K562 (cell line): ENCODE results near the gene PRR30. TPM values are rescaled to one million over a fixed set of nuclear protein-coding genes. Genes with fewer than 3 reads are reported as not detected.

Source experiments
- ARID1B ChIP-seq: fragments of 450-650 bp; IDR thresholded peaks from 2 replicates; pipeline ENCODE4 v1.6.1; 2016; ENCODE audit warnings: antibody characterized with exemption, mild to moderate bottlenecking, inconsistent platforms
- BRCA1 ChIP-seq, 2 experiments: fragments of 450-650 bp in 1 of 2; sonication (generic) in 1 of 2; formaldehyde crosslinking in 1 of 2; IDR thresholded peaks; 2 replicates each; pipeline versions ENCODE4 v1.5.0 to v1.6.1; 2017 to 2020; ENCODE audit warnings: mild to moderate bottlenecking in 1 of 2, missing genetic modification reagents in 1 of 2
- CHD4 ChIP-seq: fragments of 200-600 bp; sonication (generic); IDR thresholded peaks from 3 replicates; pipeline ENCODE4 v1.6.1; 2012; ENCODE audit warnings: low read depth, mild to moderate bottlenecking, mixed read lengths, low read length, inconsistent platforms; ENCODE audit not compliant: insufficient read depth, insufficient replicate concordance, poor library complexity, severe bottlenecking
- ELF2 ChIP-seq: fragments of 250-450 bp; sonication (Bioruptor Pico); IDR thresholded peaks from 2 replicates; pipeline ENCODE4 v1.5.0; 2021; ENCODE audit warnings: mild to moderate bottlenecking
- EZH2 ChIP-seq: IDR thresholded peaks from 2 replicates; pipeline ENCODE4 v1.6.1; 2012; ENCODE audit warnings: low read depth, mild to moderate bottlenecking, inconsistent platforms, low read length, borderline replicate concordance
- JUND ChIP-seq, 2 experiments: IDR thresholded peaks; 2 replicates in 1 of 2; 3 replicates in 1 of 2; pipeline ENCODE4 v1.6.1; 2011; ENCODE audit warnings: borderline replicate concordance in 2 of 2, low read depth in 2 of 2, low read length in 2 of 2, improper control_type of control experiment in 1 of 2, missing biosample characterization in 1 of 2, missing genetic modification characterization in 1 of 2, missing genetic modification reagents in 1 of 2
- LCOR ChIP-seq: sonication (generic); formaldehyde crosslinking; IDR thresholded peaks from 2 replicates; pipeline ENCODE4 v1.8.0; 2022; ENCODE audit warnings: mild to moderate bottlenecking, missing genetic modification reagents
- MTA3 ChIP-seq: fragments of 450-650 bp; formaldehyde crosslinking; IDR thresholded peaks from 2 replicates; pipeline ENCODE4 v1.6.1; 2017; ENCODE audit warnings: mild to moderate bottlenecking, borderline replicate concordance
- NFE2 ChIP-seq: IDR thresholded peaks from 2 replicates; pipeline ENCODE4 v1.6.1; 2014; ENCODE audit warnings: antibody characterized with exemption, low read depth
- NR2C2 ChIP-seq, 2 experiments: fragments of 200-800 bp in 1 of 2; sonication (Bioruptor generic) in 1 of 2; sonication (generic) in 1 of 2; formaldehyde crosslinking in 1 of 2; IDR thresholded peaks; 2 replicates each; pipeline versions ENCODE4 v1.6.1 to v1.8.0; 2016 to 2022; ENCODE audit warnings: mild to moderate bottlenecking in 1 of 2, missing compliant biosample characterization in 1 of 2, missing genetic modification characterization in 1 of 2, missing genetic modification reagents in 1 of 2
- NRF1 ChIP-seq, 2 experiments: fragments of 450-650 bp; IDR thresholded peaks in 1 of 2; conservative IDR thresholded peaks in 1 of 2; 2 replicates each; pipeline ENCODE4 v1.6.1; 2014; ENCODE audit warnings: mild to moderate bottlenecking in 2 of 2
- NUFIP1 ChIP-seq: fragments of 450-650 bp; IDR thresholded peaks from 2 replicates; pipeline ENCODE4 v1.6.1; 2018; ENCODE audit not compliant: partially characterized antibody
- PBX2 ChIP-seq, 2 experiments: IDR thresholded peaks in 1 of 2; conservative IDR thresholded peaks in 1 of 2; 2 replicates each; pipeline ENCODE4 v1.6.1; 2016; ENCODE audit warnings: low read depth in 2 of 2, mild to moderate bottlenecking in 1 of 2, missing compliant biosample characterization in 1 of 2, missing genetic modification characterization in 1 of 2, moderate library complexity in 1 of 2
- SMAD3 ChIP-seq: fragments of 450-650 bp; formaldehyde crosslinking; conservative IDR thresholded peaks from 2 replicates; pipeline ENCODE4 v1.4.0; 2020; ENCODE audit warnings: mild to moderate bottlenecking
- SOX6 ChIP-seq: fragments of 450-650 bp; IDR thresholded peaks from 2 replicates; pipeline ENCODE4 v1.6.1; 2014; ENCODE audit warnings: mild to moderate bottlenecking
- ZBTB5 ChIP-seq: fragments of 450-650 bp; IDR thresholded peaks from 2 replicates; pipeline ENCODE4 v1.6.1; 2017; ENCODE audit warnings: antibody characterized with exemption
- ZC3H8 ChIP-seq: fragments of 450-650 bp; IDR thresholded peaks from 2 replicates; pipeline ENCODE4 v1.6.1; 2017
- ZFP1 ChIP-seq: fragments of 450-650 bp; formaldehyde crosslinking; IDR thresholded peaks from 2 replicates; pipeline ENCODE4 v1.4.0; 2020; ENCODE audit warnings: mild to moderate bottlenecking, mixed read lengths
- ZNF316 ChIP-seq: fragments of 450-650 bp; IDR thresholded peaks from 2 replicates; pipeline ENCODE4 v1.6.1; 2016
- ZNF384 ChIP-seq: IDR thresholded peaks from 2 replicates; pipeline ENCODE4 v1.6.1; 2012; ENCODE audit warnings: low read depth, low read length, improper control_type of control experiment
- ZNF436 ChIP-seq: fragments of 250-450, 450-650 bp; sonication (Bioruptor Pico); formaldehyde crosslinking; IDR thresholded peaks from 2 replicates; pipeline ENCODE4 v1.7.0; 2020; ENCODE audit warnings: mild to moderate bottlenecking
- ZNF696 ChIP-seq: fragments of 250-450 bp; sonication (Bioruptor Pico); conservative IDR thresholded peaks from 2 replicates; pipeline ENCODE4 v1.4.0; 2020; ENCODE audit warnings: mild to moderate bottlenecking, moderate library complexity
- ZNF707 ChIP-seq: fragments of 250-450 bp; sonication (Bioruptor Pico); conservative IDR thresholded peaks from 2 replicates; pipeline ENCODE4 v1.8.0; 2022; ENCODE audit warnings: inconsistent platforms, mild to moderate bottlenecking, moderate library complexity
- polyA plus RNA-seq, 8 experiments: library from polyadenylated mRNA; depleted of rRNA in 4 of 8; stranded (reverse) in 5 of 8; unstranded in 3 of 8; fragments of >200 nt; fragmentation: Nextera tagmentation in 2 of 8; fragmentation: Illumina TruSeq in 1 of 8; extraction: Ambion mirVana in 2 of 8; extraction: Trizol in 1 of 8; gene quantifications; 2 replicates each; pipeline versions ENCODE4 v1.2.1 to v1.2.3, GENCODE V29; 2011 to 2014; ENCODE audit warnings: inconsistent platforms in 1 of 8, missing spikeins in 1 of 8
- total RNA-seq, 7 experiments: library from RNA; depleted of rRNA in 6 of 7; stranded (reverse); fragments of >200 nt in 6 of 7; fragmentation: Illumina TruSeq in 2 of 7; extraction: Trizol in 2 of 7; gene quantifications; 2 replicates each; pipeline versions ENCODE4 v1.2.1 to v1.2.3, GENCODE V29; 2011 to 2021; ENCODE audit warnings: low replicate concordance in 1 of 7

Gene PRR30
- total and polyA plus RNA-seq, 9 of the 15 experiments (the other 6 are each of a cell fraction or from before 2014, with no cell fraction given) = not detected

DNA sequence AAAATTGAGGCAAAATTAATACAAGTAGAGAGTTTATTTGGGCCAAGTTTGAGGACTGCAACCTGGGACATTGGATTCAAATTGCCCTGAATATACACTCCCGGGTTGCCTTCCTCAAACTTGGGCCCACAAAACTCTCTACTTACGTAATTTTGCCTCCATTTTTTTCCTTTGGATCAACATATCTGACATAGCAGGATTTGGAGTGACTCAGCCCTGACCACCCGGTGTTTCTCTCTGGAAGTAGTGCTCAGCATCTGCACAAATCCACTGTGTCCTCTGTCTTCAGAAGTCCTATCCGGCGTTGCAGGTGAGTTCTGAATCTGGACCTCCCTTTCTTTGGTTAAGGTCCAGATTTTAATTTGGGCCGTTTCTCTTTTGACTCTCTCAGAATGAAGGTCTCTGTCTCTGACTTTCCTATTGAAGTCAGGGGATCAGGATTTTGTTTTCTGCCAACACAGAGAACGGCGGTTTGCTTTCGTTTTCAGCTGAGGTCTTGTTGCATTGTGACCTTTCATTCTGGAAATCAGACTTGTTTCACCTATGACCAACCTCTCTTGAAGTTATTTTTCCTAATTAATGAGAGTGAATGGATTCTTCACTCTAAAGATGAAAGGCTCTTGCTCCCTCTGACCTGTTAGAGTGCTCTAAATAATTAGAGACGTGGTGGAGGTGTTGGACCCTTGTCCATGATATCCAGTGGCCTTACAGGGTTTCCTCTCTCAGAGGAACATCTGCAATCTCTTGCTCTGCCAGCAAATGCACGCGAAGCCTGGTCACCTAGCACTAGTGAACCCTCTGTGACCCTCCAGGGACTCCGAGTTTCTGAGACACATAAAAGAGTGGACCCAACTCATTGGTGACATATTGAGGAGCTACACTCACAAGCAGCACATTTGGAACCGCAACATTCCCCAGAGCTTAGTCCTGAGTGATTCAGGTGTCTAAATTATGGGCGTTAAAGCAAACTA, 23.2 kb upstream of the PRR30 start (continued):
- TF ChIP-seq NRF1 (conservative IDR thresholded peaks at IDR 0.05 in 1 of 2, IDR thresholded peaks at IDR 0.05 in 1 of 2) (peak in 1 of 2 experiments; percentile 20; a peak in 1 of 4 replicates), ZNF436 (CRISPR knock-in tag) (no peak), PBX2 (CRISPR knock-in tag; IDR thresholded peaks at IDR 0.05; ENCODE audit: low read depth) (no peak), PBX2 (tag; conservative IDR thresholded peaks at IDR 0.05; ENCODE audit: low read depth) (no peak), NR2C2 (CRISPR knock-in tag; IDR thresholded peaks at IDR 0.05) (no peak), NR2C2 (tag; IDR thresholded peaks at IDR 0.05) (0 out of 2 replicates have a peak, but pooled peaks have one; percentile 45), BRCA1 (IDR thresholded peaks at IDR 0.05) (no peak), BRCA1 (CRISPR knock-in tag; IDR thresholded peaks at IDR 0.05) (no peak), ZNF696 (CRISPR knock-in tag) (no peak), ARID1B (peak; percentile 41; the same call in 1 of the 2 replicates), ZBTB5 (no peak), SMAD3 (CRISPR knock-in tag) (no peak), ZNF316 (peak; percentile 66), SOX6 (no peak), MTA3 (no peak), ZNF384 (no peak), ELF2 (no peak), JUND (IDR thresholded peaks at IDR 0.05; ENCODE audit: borderline replicate concordance, low read depth, low read length) (peak; percentile 63; the same call in 1 of the 2 replicates), JUND (tag; IDR thresholded peaks at IDR 0.05; ENCODE audit: borderline replicate concordance, low read depth, low read length) (peak; percentile 77; the same call in 2 of the 3 replicates), NFE2 (peak; percentile 57), CHD4 (no peak), NUFIP1 (no peak), ZNF707 (CRISPR knock-in tag) (no peak), LCOR (no peak), ZFP1 (no peak), EZH2 (no peak), ZC3H8 (no peak)
